SH-SY5Y (cell line): ENCODE measurements around the gene SVIL.

Experiments
- GATA2 ChIP-seq: IDR thresholded peaks from 2 replicates; pipeline ENCODE4 v1.6.1; 2011; ENCODE audit warnings: mild to moderate bottlenecking, low read depth, low read length
- GATA3 ChIP-seq: IDR thresholded peaks from 2 replicates; pipeline ENCODE4 v1.6.1; 2011; ENCODE audit warnings: low read depth, mild to moderate bottlenecking, low read length, moderate library complexity

The SVIL gene

DNA sequence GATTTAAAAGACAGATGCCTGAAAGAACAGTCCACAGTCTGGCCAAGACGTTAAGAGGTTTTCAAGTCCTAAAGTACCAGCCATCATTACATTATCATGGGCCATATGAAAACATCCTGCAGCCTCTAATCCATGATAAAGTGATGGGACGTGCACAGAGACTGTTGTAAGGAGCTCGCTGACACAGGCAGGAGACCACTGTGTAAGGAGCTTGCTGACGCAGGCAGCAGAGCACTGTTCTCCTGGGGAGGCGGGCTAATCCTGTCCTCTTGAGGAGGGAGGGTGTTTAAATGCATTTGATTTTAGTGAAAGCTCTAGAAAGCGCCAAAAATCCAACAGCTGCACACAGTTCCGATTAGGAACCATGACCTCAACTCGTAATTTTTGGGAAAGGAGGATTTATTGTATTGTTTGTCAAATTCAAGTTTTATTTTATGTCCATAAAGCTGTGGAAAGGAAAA is 16.9 kb downstream of the SVIL start:
- TF ChIP-seq GATA2 (0 out of 2 replicates have a peak, but pooled peaks have one; percentile 9), GATA3 (no peak)

DNA sequence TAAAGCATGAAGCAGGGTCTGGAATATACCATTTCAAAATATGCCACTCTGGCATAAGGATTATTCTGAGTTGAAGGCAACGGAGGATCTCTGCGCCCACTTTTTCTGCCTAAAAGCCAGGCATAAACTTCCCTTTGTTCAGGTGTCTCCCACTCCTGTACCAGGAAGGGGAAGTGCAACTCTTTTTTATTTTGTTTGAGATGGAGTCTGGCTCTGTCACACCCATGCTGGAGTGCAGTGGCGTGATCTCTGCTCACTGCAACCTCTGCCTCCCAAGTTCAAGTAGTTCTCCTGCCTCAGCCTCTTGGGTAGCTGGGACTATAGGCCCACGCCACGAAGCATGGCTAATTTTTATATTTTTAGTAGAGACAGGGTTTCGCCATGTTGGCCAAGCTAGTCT is 18.2 kb downstream of the SVIL start:
- no peak for TF ChIP-seq GATA2
- no peak for TF ChIP-seq GATA3

- TF ChIP-seq GATA3 (no peak), GATA2 (no peak)
Observed at GRCh38 chr10:29615195-29615594, 19.6 kb downstream of the SVIL start.

GRCh38 chr10:29613791-29614190 is 21.0 kb downstream of the SVIL start:
- TF ChIP-seq GATA2 (no peak), GATA3 (no peak)

GRCh38 chr10:29613196-29613595 is 21.6 kb downstream of the SVIL start:
- TF ChIP-seq GATA3 (no peak), GATA2 (no peak)

DNA sequence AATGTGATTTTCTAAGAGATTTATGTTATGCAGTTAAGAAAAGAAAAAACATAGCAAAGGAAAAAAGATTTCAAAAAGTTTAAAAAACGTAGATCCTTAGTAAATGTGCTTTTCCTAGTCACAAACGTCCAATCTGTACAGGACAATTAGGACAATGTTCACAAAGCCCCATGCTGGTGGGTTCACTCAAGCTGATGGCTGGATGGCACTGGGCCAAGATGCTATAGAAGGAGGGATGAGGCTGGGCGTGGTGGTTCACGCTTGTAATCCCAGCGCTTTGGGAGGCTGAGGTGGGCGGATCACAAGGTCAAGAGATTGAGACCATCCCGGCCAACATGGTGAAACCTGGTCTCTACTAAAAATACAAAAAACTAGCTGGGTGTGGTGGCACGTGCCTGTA is 22.1 kb downstream of the SVIL start:
- TF ChIP-seq GATA3 (no peak), GATA2 (no peak)

DNA sequence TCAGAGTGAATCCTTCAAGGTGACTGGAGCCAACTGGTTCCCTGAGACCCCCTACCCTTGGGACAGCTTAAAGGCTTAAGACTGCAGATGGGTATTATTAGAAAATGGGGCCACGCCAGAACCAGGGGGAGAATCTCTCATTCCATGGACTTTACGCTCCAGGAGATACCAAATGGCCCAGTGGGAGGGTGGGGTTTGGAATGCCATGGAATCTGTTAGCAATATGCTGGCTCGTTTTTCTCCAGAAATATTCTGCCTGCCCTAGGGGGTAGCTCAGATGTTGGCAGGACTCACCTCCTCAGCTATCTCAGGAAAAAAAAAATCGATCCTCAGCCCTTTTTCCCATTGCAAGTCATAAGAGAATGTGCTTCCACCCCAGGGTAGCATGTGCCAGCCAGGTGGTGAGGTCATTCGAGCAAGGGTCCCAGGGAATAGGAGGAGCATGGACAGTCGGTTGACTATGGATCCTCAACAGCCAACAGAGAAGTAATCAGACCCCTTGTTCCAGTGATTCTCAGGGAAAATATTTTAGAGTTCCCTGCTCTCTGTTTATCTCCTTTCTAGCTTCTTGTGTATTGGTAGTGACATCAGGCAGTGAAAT is 22.9 kb downstream of the SVIL start:
- no peak for TF ChIP-seq GATA3
- no peak for TF ChIP-seq GATA2

GRCh38 chr10:29610876-29611647 is 23.7 kb downstream of the SVIL start:
- no peak for TF ChIP-seq GATA2
- no peak for TF ChIP-seq GATA3

DNA sequence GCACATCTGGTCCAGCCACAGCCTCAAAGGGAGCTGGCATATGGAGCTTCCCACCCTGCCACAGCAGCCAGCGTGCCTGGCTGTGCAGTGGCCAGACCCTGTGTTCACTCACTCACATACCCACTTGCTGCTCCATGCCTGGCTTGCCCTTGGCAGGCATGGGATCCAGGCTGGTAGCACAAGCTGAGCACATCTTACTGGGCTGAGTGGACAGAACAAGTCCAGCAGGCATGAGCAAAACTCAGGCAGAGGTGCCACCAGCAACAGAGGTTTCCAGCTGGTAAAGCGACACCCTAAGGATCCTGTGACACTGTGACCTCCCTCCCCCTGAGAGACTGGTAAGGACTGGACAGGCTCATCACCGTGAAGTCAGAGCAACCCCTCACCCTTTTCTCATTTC is 25.1 kb downstream of the SVIL start:
- TF ChIP-seq GATA3 = no peak
- no peak for TF ChIP-seq GATA2

- TF ChIP-seq GATA2 (no peak), GATA3 (no peak)
Observed at GRCh38 chr10:29608476-29609301, 26.1 kb downstream of the SVIL start.

DNA sequence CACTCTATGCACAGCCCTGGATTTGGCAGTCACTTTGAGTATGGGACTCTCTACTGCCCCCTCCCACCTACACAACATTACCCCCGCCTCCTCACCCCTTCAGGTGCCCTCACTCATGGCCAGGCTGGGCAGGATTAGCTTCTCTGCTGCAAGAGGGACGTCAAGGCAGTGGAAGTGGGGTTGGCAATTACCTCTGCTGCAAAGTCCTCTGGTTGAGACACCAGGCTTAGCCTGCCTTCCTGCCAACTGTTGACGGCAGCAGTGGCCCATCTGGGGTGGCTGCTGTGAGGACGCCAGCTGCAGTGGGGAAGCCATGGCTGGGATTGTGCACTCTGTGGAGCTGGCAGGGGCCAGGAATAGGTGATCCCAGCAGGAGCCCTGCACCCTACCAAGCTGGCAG is 26.7 kb downstream of the SVIL start:
- no peak for TF ChIP-seq GATA2
- TF ChIP-seq GATA3 = no peak

DNA sequence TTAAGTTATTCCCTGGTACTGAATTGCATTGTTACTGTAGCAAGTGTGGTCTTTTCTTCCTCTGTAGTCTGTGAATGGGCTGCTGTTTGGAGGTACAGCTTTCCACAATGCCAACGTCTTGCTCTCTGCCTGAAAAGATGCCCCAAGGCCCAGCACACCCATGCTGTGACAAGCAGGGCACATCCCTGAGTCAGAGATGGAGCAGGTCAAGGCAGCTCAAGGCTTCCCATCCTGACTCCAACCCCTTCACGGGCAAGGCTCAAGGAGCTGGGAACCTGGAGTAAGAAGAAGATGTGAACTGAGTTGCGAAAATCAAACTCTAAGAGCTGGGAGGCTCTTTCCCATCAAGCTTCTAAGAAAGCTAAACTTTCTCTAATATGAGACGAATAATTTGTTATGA is 27.2 kb downstream of the SVIL start:
- TF ChIP-seq GATA2 (no peak), GATA3 (no peak)

GRCh38 chr10:29604291-29604825 is 30.4 kb downstream of the SVIL start:
- TF ChIP-seq GATA3 (no peak), GATA2 (no peak)

GRCh38 chr10:29603223-29603896 is 31.4 kb downstream of the SVIL start:
- TF ChIP-seq GATA3 = no peak
- TF ChIP-seq GATA2 = no peak
